ENCODE results near the gene TMEM117.
"Not testable (repeated sequence)": the region's sequence is repeated elsewhere in the genome, so short reads cannot be mapped to it uniquely, and the experiment has no call there.

TMEM117 gene

GRCh38 chr12:44098786-44099185 lies 262.9 kb downstream of the TMEM117 start:
- no peak for DNase-seq (ENCODE audit: low read depth, low spot score)

- DNase-seq (ENCODE audit: low read depth, low spot score) = no peak
Observed at GRCh38 chr12:44099486-44099885, 263.6 kb downstream of the TMEM117 start.

DNA sequence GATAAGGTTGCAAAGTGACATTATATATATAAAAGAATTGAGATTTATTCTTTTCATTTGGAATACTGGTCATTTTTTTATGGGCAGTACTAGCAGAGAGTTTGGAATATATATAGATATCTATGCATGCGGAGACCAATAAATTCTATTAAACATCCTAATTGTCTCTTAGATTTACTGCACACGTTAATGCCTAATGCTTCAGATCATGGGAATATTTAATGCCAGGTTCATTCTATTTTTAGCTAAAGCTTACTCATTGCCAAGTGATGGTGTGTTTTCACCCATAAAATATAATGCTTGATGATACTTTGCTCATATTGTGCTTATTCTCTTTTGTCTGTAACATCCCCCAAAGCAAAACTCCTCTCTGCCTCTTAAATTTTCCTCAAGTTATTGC lies 264.4 kb downstream of the TMEM117 start:
- DNase-seq (ENCODE audit: low read depth, low spot score) = no peak

DNA sequence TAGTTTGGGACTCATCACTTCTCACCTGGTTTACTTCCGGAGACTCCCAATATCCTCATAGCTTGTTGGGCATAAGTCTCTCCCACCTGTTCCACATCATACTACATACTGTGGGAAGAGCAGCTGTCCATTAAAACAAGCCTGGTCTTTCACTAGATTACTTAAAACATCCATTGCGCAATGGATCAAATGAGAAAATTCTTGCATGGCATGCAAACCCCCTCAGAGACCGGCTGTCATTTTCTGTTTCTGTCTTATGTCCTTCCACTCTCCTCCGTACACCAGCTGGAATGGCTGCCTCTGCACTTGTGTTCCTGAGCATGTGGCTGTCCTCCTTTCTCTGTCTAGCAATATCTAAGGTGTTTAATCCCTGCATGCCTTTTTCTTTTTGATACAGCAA lies 265.6 kb downstream of the TMEM117 start:
- no peak for DNase-seq (ENCODE audit: low read depth, low spot score)

- no peak for DNase-seq (ENCODE audit: low read depth, low spot score)
Observed at GRCh38 chr12:44114906-44115305, 279.0 kb downstream of the TMEM117 start.

- DNase-seq (ENCODE audit: low read depth, low spot score) = no peak
Observed at GRCh38 chr12:44117337-44117736, 281.5 kb downstream of the TMEM117 start.

DNA sequence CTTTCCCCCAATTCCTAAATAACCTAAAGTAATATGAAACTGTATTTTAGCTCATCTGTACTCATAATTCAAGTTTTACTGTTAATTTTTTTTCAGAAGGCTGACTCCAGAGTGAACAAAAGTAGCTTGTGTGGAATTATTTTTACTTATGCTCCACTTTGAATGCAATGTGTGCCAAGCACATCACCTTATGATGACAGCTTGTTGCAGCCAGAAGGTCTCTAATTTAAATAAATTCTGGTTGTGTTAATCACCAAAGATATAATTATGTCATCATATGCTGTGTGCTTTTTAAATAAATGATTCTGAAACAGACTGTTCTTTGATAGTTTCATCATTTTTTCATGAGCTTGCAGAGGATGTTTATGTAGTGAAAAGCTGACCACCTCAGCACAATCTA lies 283.1 kb downstream of the TMEM117 start:
- no peak for DNase-seq (ENCODE audit: low read depth, low spot score)

DNA sequence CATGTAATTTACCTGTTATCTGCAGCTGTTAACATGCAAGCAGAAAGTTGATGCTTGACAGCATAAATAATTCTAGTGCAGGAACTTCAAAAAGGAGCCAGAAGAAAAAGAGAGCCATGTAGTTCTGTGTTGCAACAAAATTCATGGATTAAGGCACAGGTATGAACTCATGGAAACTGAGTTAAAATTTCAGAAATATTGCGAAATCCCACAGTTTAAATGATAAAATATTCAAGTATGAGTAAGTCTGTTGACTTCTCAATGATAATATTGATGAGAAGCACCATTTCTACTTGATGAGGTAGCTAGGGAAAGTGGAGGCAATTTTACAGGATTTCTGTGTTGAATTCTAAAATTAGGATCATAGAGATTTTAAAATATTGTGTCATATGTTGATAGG lies 290.9 kb downstream of the TMEM117 start:
- no peak for DNase-seq (ENCODE audit: low read depth, low spot score)

DNA sequence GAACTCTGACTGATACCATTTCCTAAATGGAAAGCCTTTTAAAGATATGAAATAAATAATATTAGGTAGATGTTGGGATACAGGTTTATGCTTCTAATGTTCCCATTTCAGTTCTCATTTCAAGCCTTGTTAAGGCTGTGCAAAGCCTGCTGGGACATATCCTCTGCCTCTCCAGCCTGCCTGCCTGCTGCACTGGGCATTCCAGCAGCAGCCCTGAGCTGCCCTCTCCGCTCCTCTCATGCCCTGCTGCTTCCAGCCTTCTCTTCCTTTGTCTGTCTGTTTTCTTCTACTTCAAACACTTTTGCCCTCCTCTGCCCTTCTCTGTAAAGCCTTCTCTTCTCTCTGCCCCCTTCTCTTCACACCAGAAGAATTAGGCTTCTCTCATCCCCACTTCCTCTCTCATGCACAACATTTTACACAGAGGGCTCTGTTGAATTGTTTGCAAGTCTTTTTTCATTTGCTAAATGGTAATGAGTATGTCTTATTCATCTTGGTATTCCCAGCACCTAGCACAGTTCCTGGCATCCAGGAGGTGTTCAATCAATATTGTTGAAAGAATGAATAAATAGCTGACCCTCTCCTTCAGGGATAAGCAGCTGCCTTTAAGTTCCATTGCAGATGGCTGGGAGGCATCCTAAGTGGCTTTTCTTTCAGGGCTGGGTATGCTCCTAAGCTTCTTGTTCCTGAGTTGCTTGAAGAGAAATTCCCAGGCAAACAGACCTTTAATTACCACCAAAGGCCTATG lies 292.3 kb downstream of the TMEM117 start:
- DNase-seq (ENCODE audit: low read depth, low spot score) = no peak

DNA sequence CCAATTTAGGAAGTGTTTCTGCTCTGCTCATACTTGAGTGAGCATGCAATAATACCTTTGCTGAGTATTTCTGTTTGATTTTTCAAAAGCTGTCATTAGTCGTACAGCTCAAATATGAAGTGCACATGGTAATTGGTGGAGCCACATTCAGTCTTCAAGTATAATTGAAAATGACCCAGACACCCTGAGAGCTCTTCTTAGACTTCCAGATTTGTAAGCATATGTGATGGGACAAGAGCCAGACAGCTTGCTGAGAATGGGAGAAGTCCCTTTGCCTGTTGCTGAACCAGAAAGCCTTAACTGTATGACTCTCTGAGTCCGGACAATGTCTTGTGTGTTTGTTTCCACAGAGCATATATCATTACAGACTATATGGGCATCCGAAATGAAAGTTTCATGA lies 307.3 kb downstream of the TMEM117 start:
- DNase-seq (ENCODE audit: low read depth, low spot score) = no peak

DNA sequence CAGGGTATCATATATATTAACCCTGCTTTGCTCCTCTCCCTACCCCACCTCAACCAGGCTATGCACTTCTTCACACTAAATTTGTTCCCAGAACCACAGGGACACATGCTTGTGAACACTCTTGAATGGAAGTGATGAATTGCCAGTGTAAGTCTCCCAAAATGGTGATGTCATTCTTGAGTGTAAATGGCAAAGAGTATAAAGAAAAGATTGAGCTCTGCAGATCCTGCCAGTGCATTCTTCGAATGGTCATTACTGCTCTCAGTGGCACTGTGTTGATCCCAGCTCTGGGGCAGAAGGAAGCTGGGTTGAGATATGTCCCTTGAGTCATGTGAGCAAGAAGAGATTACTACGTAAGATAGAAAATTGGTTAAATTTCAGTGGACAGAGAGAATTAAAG lies 313.1 kb downstream of the TMEM117 start:
- DNase-seq (ENCODE audit: low read depth, low spot score) = no peak

- no peak for DNase-seq (ENCODE audit: low read depth, low spot score)
Observed at GRCh38 chr12:44154128-44154527, 318.2 kb downstream of the TMEM117 start.

DNA sequence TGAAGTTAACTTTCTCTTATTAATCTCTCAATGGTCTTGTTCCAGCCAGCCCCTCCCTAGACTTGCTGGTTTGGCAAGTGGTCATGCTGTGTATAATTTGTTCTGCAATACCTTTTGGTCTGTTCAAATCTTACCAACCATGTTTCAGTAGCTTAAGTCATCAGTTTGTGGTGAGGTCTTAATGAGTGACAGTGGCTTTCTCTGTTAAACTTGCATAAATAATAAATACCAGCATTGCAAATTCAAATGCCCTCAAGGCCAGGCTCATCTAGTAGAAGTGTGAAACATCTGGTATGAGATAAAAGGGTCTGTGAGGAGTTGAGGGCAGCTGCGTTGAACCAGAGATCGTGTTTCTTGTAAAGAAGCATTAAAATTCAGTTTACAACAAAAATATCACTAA lies 319.5 kb downstream of the TMEM117 start:
- DNase-seq (ENCODE audit: low read depth, low spot score) = no peak

DNA sequence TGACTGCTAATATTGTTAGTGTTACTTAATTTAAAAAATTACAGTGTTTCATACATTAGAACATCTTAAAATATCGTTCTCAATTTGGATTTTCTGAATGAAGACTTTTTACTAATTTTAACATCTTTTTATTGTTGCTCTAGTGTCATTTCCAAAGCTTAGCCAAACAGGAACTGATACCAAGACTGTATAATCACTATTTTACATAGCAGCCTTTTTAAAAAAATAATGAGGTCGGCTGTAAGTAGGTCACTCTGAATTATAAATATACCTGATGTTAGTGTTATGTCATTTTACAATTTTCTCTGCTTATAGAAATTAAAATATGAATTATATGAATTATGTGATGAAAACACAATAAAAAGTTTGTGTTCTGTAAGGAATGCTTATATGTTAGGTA lies 321.5 kb downstream of the TMEM117 start:
- no peak for DNase-seq (ENCODE audit: low read depth, low spot score)

- no peak for DNase-seq (ENCODE audit: low read depth, low spot score)
Observed at GRCh38 chr12:44158746-44159145, 322.9 kb downstream of the TMEM117 start.

DNA sequence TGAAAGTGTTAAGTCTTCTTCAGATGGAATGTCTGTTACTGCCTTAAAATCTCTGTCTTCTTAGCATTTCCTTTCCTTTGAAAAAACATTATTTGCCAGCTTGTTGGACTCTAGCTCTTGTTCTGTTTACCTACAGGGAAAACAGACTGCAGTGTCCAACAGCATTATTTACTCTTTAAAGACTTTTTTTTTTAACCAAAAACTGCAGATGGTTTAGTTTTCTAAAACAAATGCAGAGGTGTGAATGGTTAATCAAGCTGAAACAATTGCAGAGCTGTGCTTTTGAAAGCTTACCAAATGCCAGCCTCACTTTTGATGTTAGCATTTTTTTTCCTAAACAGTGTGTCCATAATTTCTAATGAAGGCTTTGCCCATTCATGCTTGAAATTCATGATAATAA lies 323.3 kb downstream of the TMEM117 start:
- no peak for DNase-seq (ENCODE audit: low read depth, low spot score)

DNA sequence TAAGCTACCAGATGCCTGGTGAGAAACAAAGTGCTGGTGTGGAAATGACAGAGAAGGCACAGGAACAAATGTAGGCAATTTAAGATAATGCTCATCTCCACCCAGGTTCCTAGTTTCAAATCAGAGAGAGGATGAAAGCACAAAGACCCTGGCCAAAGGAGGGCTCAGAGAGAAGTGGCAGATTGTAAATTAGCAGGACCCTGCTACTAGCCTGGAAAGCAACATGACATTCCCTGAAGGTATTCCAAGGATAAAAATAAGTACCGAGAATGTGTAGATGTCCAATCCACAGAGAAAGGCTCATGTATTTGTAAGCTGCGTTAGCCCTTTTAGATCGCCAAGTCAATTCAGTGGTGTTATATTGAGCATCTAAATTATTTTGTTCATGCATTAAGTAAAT lies 324.0 kb downstream of the TMEM117 start:
- DNase-seq (ENCODE audit: low read depth, low spot score) = no peak

DNA sequence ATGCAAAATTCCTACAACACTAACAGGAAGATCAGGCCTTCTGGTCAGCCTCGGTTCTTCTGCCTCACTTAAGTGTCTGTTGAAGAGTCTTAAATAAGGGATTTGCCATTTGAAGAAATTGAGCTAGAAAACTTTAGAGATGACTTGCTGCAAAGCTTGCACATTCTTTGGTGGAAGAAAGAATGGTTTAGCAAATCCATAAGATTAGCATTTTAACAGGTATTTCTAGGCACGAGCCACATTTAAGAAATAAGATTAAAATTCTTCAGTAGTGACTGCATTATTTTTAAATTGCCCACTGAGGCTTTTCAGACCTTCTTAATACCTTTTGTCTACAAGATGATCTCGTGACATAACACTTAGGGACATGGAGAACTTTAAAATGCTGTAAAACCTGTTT lies 327.1 kb downstream of the TMEM117 start:
- DNase-seq (ENCODE audit: low read depth, low spot score) = no peak

GRCh38 chr12:44174053-44174452 lies 338.2 kb downstream of the TMEM117 start:
- no peak for DNase-seq (ENCODE audit: low read depth, low spot score)

GRCh38 chr12:44184499-44185206 lies 348.8 kb downstream of the TMEM117 start:
- DNase-seq (ENCODE audit: low read depth, low spot score) = no peak

- DNase-seq (ENCODE audit: low read depth, low spot score) = no peak
Observed at GRCh38 chr12:44193281-44193680, 357.4 kb downstream of the TMEM117 start.

GRCh38 chr12:44195719-44196118 lies 359.8 kb downstream of the TMEM117 start:
- not testable (repeated sequence) for DNase-seq (ENCODE audit: low read depth, low spot score)

GRCh38 chr12:44206045-44206444 lies 370.2 kb downstream of the TMEM117 start:
- DNase-seq (ENCODE audit: low read depth, low spot score) = no peak
